SU-DHL-6 (cell line): ENCODE data around the gene NOTO.

ENCODE experiments used
- H2AFZ ChIP-seq: fragments of 200-600 bp; sonication (generic); 2 replicates; pipeline ENCODE4 v1.6.1; 2014; ENCODE audit warnings: low read depth, mild to moderate bottlenecking, moderate library complexity, mixed read lengths, antibody characterized with exemption, low read length; ENCODE audit not compliant: severe bottlenecking
- H3F3A ChIP-seq: fragments of 200-600 bp; shearing (Covaris generic); 2 replicates; pipeline ENCODE4 v1.6.0; 2016; ENCODE audit warnings: antibody characterized with exemption, mild to moderate bottlenecking; ENCODE audit not compliant: insufficient read depth
- H3K27ac ChIP-seq: fragments of 200-600 bp; sonication (generic); 2 replicates; pipeline ENCODE4 v1.5.1; 2016; ENCODE audit warnings: low read depth, mild to moderate bottlenecking, low read length, moderate library complexity, mixed read lengths
- H3K27me3 ChIP-seq: fragments of 200-600 bp; sonication (generic), shearing (Covaris generic); 2 replicates; pipeline ENCODE4 v1.6.0; 2014; ENCODE audit warnings: mild to moderate bottlenecking, low read length
- H3K36me3 ChIP-seq: fragments of 200-600 bp; sonication (generic); 2 replicates; pipeline ENCODE4 v1.6.1; 2014; ENCODE audit warnings: mild to moderate bottlenecking, low read length, mixed read lengths
- H3K4me2 ChIP-seq: fragments of 300-600, 200-600 bp; shearing (Covaris generic), sonication (generic); 2 replicates; pipeline ENCODE4 v1.6.0; 2014; ENCODE audit warnings: low read length, low read depth, mild to moderate bottlenecking; ENCODE audit not compliant: poor library complexity, severe bottlenecking
- H3K4me3 ChIP-seq: fragments of 200-600 bp; sonication (generic); 2 replicates; pipeline ENCODE4 v1.5.1; 2014; ENCODE audit warnings: antibody characterized with exemption, low read length, mild to moderate bottlenecking, mixed read lengths; ENCODE audit not compliant: insufficient read depth, poor library complexity, severe bottlenecking
- H3K79me2 ChIP-seq: fragments of 200-600 bp; sonication (generic); 2 replicates; pipeline ENCODE4 v1.6.1; 2014; ENCODE audit warnings: mild to moderate bottlenecking, low read length, moderate library complexity; ENCODE audit not compliant: insufficient read depth
- H3K9ac ChIP-seq: fragments of 200-600 bp; sonication (generic); 2 replicates; pipeline ENCODE4 v1.7.0; 2014; ENCODE audit warnings: mild to moderate bottlenecking, low read length
- H3K9me2 ChIP-seq: fragments of 200-600 bp; sonication (generic); replicated peaks from 2 replicates; pipeline ENCODE4 v1.6.1; 2014; ENCODE audit warnings: low read length; ENCODE audit not compliant: insufficient read depth
- H3K9me3 ChIP-seq: fragments of 200-600 bp; sonication (generic); 2 replicates; pipeline ENCODE4 v1.6.1; 2014; ENCODE audit warnings: low read length, mixed read lengths; ENCODE audit not compliant: insufficient read depth
- H4K20me1 ChIP-seq: fragments of 200-600 bp; sonication (generic); 2 replicates; pipeline ENCODE4 v1.6.1; 2014; ENCODE audit warnings: low read depth, mild to moderate bottlenecking, antibody characterized with exemption, low read length, moderate library complexity, mixed read lengths
- EZH2phosphoT487 ChIP-seq: fragments of 200-600 bp; sonication (generic), shearing (Covaris generic); conservative IDR thresholded peaks from 2 replicates; pipeline ENCODE4 v1.6.1; 2018; ENCODE audit warnings: mild to moderate bottlenecking, antibody characterized with exemption, low read length, moderate library complexity, mixed read lengths
- TF ChIP-seq, protein P1 (sequence below): fragments of 200-600 bp; sonication (generic); IDR thresholded peaks from one replicate; pipeline ENCODE4 v1.5.1; 2017; ENCODE audit warnings: antibody characterized with exemption, mild to moderate bottlenecking, low read length, moderate library complexity; ENCODE audit not compliant: insufficient read depth, poor library complexity, severe bottlenecking

Gene NOTO

DNA sequence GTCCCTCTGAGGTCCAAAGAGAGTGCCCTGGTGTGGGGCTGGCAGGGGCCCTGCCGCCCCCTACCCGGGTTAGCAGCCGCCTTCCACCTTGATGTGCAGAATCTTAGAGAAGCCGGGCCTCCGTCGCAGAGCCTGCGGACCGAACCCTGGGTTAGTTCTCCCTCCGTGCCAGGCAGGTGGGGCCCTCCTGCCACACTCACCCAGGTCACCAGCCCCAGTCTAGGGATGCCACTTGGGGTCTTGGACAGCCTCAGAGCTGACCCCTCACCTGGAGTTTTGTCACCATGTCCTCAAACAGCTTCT lies 56.5 kb downstream of the NOTO start:
- Histone ChIP-seq H2AFZ (no peak overlapping the region), H3K27me3 (no peaks in the 10 kb centered on the region), H3K4me3 (no peak overlapping the region), H3K36me3 (no peaks in the 10 kb centered on the region), H3F3A (peaks cover 8% of the 10 kb centered on the region; the same call in 1 of the 2 replicates), H3K9ac (no peak overlapping the region), H3K9me3 (no peaks in the 10 kb centered on the region), H4K20me1 (no peaks in the 10 kb centered on the region), H3K79me2 (no peaks in the 10 kb centered on the region), H3K9me2 (no peaks in the 10 kb centered on the region), H3K4me2 (no peak overlapping the region), H3K27ac (no peak overlapping the region)
- TF ChIP-seq EZH2phosphoT487: no peak
- TF ChIP-seq, protein P1, sequence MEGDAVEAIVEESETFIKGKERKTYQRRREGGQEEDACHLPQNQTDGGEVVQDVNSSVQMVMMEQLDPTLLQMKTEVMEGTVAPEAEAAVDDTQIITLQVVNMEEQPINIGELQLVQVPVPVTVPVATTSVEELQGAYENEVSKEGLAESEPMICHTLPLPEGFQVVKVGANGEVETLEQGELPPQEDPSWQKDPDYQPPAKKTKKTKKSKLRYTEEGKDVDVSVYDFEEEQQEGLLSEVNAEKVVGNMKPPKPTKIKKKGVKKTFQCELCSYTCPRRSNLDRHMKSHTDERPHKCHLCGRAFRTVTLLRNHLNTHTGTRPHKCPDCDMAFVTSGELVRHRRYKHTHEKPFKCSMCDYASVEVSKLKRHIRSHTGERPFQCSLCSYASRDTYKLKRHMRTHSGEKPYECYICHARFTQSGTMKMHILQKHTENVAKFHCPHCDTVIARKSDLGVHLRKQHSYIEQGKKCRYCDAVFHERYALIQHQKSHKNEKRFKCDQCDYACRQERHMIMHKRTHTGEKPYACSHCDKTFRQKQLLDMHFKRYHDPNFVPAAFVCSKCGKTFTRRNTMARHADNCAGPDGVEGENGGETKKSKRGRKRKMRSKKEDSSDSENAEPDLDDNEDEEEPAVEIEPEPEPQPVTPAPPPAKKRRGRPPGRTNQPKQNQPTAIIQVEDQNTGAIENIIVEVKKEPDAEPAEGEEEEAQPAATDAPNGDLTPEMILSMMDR: no peak

DNA sequence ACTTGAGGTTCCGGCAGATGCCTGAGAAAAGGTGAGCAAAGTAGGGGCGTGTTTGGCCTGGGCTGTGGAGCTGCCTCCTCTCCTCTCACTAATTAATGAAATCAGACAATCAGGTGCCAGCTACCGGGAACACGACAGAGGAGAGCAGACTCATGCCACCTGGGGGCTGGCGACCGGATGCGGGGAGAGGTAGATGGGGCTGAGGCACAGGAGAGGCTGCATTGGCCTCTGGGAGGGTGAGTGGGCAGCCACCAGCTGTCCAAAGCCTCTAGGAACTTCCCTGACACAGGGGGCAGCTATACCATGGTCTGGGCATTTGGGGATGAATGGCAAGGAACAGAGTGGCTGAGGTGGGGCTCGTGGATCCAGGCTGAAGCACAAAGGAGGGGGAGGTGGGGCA lies 56.9 kb downstream of the NOTO start:
- TF ChIP-seq EZH2phosphoT487: no peak
- TF ChIP-seq, protein P1: no peak
- H3K36me3 ChIP-seq: no peaks in the 10 kb centered on the region

DNA sequence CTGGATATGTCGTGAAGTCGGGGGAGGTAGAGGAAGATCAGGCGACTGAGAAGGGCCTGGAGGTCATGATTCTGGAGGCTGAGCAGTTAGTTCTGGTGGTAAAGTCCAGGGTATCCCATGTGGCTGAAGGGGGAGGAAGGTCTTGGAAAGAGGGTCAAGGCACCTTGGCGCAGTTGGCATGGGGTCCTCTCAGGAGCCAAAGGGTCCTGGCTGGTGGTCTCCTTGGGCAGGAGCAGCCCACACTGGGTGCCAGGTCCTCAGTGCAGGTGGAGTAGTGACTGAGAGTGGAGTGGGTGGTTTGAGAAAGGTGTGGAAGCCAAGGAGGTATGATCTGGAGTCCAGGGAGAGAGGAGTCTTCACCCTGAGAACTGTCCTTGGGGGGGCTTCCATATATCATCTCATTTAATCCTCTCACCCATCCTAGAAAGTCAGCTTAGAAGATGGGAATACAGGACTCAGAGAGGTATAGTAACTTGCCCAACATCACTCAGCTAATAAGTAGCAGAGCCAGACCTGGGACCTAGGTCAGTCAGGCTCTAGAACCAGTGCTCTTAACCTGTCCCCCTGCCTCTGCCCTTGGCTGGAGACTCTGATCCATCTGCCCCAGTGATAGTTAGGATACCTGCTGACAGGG lies 57.4 kb downstream of the NOTO start:
- Histone ChIP-seq H3K36me3 (no peaks in the 10 kb centered on the region), H3K79me2 (no peaks in the 10 kb centered on the region), H3K4me3 (no peak overlapping the region)

More for the DNA sequence above, 56.9 kb downstream of the NOTO start:
- Histone ChIP-seq H3K27ac (no peak overlapping the region), H3K27me3 (no peaks in the 10 kb centered on the region), H3K4me3 (no peak overlapping the region), H3K79me2 (no peaks in the 10 kb centered on the region), H3K9ac (no peak overlapping the region), H3K9me2 (no peaks in the 10 kb centered on the region), H3K9me3 (no peaks in the 10 kb centered on the region), H4K20me1 (no peaks in the 10 kb centered on the region), H3K4me2 (no peak overlapping the region), H3F3A (peaks cover 4% of the 10 kb centered on the region; the same call in 1 of the 2 replicates), H2AFZ (no peak overlapping the region)

More for the DNA sequence above, 57.4 kb downstream of the NOTO start:
- Histone ChIP-seq H3F3A (no peaks in the 10 kb centered on the region; the same call in 1 of the 2 replicates), H3K4me2 (no peak overlapping the region), H3K9me3 (no peaks in the 10 kb centered on the region), H2AFZ (no peak overlapping the region), H4K20me1 (no peaks in the 10 kb centered on the region), H3K9me2 (no peaks in the 10 kb centered on the region), H3K27ac (no peak overlapping the region), H3K9ac (no peak overlapping the region), H3K27me3 (no peaks in the 10 kb centered on the region)
- no peak for TF ChIP-seq EZH2phosphoT487
- TF ChIP-seq, protein P1: no peak
